SHP77 treated with DMSO at 0.1 percent for 48 hours (cell line): ENCODE measurements around the gene MRPL40.

Experiments
- DNase-seq: peaks from one replicate; lab custom pipeline; 2025; lab: John Stamatoyannopoulos, UW

The MRPL40 gene

DNA sequence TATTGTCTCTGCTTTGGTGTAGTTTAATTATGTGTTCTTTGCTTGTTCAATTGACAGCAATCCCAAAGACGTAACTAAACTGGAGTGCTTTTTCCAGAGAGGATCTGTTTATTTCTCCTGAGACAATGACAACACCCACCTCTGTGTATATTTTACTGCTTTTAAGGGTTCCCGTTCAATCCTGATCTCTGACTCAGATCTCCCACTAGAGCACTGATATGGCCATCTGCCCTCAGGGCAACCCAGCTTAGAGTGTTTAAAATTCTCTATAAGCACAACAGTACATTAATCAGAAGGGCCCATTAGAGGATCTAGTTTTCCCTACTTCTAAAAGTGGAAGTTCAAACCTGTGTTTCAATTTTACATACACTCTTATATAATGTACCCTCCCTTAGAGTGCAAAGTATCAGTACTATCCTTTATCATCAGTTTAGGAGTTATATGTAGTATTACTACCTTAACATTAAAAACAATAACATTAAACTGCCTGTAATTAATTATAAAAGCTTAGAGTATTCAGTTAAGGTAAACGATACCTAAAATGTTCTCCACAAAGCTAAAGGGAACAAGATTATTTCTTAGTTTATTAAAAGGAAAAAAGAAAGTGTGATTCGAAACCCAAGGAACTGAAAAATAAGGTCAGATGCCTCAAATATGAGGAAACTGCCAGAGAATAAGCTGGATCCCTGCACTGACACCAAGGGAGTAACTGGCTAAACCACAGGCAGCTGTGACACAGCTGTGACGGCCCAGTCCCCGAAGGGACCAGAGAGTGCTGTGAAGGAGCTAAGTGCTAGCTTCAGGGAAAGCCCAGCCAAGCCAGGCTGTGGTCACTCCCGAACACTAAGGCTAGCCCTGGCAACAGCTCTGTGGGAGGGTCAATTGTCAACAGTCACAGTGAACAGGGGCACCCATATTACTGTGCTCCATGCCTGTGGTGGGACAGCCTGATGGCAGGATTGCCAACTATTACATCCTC, 31.4 kb downstream of the MRPL40 start:
- no peak for DNase-seq

DNA sequence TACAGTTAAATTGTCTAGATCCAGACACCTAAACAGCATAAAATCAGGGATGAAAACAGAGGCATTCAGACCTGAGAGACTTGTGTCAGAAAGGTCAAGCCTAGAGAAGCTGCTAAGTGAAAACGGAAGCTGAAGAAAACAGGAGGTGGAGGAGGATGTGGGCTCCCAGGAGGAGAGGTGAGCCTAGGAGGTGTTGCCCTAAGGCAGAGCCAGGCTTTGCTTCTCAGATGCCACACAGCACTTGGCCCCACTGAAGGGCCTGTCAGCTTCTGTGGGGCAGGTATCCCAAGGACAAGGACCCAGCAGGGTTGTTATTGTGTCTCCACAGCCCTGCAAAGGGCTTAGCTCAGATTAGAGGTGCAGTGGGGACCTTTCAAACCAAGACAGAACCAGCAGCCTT, 32.2 kb downstream of the MRPL40 start:
- DNase-seq = no peak

GRCh38 chr22:19464975-19465374, 32.6 kb downstream of the MRPL40 start:
- no peak for DNase-seq

- no peak for DNase-seq
Measured at GRCh38 chr22:19466126-19466716, 33.9 kb downstream of the MRPL40 start.

GRCh38 chr22:19466848-19467752, 34.8 kb downstream of the MRPL40 start:
- no peak for DNase-seq

DNA sequence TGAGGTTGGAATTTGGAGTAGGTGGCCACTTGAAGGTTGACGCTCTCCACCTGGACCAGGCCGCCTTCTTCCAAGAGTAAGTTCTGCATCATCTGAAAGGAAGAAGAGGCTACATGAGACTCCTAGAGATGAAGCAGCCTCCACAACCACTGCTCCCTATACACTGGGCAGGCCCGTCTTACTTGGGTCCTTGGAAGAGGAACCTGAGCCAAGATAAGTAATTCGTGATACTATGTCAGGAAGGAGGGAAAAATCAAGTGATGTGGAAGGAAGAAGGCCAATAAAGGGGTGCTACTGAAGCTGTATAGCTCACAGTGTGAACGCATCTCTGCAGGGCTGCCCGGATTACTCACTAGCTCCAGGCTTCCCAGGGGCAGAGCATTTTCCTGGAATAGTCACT, 35.6 kb downstream of the MRPL40 start:
- DNase-seq = no peak

DNA sequence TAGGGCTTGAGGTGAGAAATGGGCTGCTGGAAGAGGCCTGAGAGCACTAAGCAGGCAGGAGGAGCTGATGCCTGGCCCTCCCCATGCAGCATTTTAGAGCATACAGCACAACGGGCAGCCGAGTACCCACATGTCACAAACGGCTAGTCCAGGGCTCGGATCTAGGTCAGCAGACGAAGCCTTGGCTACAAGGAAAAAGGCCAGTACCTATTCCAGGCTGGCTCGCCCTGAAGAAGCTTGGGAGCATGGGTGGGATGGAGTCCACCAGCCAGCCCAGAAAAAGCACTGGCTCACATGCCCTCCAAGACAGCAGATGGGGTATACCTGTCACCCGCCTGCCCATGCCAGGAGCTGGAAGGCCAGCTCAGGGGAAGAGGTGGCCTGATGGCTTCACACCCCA, 37.1 kb downstream of the MRPL40 start:
- DNase-seq = no peak

- no peak for DNase-seq
Measured at GRCh38 chr22:19470010-19470409, 37.7 kb downstream of the MRPL40 start.

DNA sequence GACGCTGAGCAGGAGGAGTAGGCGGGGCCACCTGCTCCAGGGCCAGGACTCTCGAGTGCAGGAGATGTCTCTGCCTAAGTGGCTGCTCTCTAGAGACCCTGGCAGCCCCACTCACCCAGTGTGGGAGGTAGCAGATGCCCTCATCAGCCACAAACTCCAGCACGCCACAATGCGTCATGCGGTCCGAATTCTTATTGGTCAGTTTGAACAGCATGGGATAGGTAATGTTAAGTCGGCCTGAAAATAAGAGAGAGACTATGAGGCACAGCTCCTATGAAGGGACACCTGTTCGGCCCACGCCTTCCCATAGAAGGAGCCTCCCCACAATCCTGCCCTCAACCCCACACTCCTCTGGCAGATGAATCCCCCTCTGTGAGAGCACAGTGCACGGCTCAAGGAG, 39.2 kb downstream of the MRPL40 start:
- DNase-seq = no peak

DNA sequence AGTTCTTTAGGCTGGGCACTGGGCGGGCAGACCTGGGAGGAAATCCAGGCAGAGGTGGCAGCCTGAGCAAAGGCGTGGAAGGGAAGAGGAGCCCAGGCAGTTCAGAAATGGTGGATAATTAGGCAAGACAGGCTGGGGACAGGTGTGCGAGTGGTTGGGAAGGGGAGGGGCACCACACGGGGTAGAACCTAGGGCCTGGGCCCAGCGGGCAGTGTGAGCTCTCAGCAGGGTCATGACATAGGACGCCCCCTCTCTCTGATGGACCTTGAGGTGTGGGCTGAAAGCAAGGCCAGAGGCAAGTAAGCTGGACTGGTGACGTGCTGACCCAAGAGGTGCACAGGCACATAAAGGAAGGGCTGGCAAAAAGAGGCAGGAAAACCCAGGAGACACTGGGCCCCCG, 39.9 kb downstream of the MRPL40 start:
- DNase-seq = no peak

DNA sequence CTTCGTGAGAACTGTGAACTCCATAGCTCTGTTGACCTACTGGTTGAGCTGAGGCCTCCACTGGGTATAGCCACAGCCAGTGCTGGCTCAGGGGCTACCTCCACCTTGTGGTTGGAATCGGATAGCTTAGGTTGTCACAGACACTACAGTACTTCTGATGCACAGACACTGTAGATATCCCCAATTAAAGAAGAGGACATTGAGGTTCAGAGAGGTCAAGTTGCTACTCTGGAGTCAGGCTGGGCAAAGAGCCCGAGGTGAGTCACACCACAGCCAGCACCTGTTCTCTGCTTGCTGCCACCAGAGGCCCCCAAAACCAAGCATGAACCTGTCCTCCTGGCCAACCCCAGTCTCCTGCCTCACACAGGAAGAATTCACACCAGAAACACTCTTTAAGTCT, 41.2 kb downstream of the MRPL40 start:
- DNase-seq = no peak

DNA sequence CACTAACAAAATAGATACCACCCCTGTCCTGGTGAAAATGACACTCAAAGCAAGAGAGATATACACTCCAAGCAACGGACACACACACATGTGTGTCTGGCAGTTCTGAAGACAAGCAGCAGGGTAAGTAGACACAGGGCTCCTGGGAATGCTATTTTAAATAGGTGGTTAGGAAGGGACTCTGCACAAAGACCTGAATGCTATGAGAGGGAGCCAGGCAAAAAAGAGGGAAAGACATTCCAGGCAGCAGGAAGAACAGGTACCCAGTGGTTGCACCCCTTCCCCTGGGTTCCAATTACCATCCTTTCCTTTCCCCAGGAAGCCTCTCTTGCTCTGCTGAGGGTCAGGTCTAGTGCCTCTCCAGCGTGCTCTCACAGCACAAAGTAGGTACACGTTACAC, 43.7 kb downstream of the MRPL40 start:
- no peak for DNase-seq

GRCh38 chr22:19477321-19478044, 45.1 kb downstream of the MRPL40 start:
- no peak for DNase-seq

DNA sequence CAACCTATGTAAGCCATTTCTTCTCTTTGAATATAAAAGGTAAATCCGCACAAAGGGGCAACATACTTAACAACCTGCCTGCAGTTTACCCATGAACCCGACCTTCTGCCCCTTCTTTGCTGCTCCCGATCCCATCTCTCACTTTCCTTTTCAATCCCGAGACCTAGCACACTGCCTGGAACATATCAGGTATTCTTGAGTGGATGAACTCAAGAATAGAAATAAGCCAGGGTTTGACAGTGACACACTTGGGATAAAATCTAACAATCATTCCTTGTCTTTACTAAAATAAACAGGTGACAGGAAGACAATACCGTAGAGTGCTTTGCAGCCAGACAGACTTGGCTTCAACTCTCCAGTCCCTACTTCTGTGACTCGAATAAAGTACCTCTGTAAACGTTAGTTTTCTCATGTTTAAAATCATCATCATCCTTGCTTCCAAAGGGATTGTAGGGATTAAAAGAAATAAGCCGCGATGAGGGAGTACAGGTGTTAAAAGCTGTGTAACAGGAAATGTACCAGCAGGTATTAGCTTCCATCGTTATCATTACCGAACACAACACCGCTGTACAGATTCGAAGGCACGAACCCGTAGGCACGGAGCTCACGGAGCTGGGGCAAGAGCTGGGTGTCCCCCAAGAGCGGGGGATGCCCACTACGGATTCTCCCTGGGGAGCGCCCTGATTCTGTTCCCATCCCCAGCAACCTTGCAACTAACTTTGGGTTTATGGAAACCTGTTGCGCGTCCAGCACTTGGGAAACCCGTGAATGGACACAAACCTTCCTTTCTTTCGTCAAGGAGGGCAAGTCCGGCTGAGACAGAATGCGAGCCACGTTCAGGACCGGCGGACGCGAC, 45.9 kb downstream of the MRPL40 start:
- DNase-seq = no peak

DNA sequence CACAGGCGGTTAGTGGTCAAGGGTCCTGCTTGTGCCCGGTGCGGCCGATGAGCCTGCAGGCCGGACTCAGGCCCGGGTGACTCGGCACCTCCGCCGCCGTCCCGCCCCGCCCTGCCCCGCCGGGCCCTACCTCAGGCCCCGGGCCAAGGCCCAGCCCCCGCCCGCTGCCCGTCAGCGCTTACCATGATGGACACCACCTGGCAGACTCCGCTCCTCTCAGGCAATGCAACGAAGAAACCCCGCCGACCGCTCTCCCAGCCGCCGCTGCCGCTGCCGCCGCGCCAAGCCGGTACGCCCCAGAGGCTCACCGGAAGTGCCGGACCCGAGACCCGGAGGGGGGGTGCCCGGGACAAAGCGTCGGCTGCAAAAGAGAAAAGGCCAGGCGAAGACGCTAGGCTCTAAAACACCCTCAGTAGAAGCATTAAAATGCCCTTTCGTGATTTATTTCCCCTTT, 46.6 kb downstream of the MRPL40 start, which contains the start of gene UFD1:
Gene UFD1, minus strand, starts transcription at position 293 of the 454 bp plus-strand sequence. Its CDS starts 108 bp downstream, at position 185.
- peak; percentile 83 for DNase-seq

- DNase-seq = peak; percentile 98
Measured at GRCh38 chr22:19479355-19480172, 47.2 kb downstream of the MRPL40 start, which contains the start of gene CDC45. CDC45 (plus strand) TSS chr22:19479920; CDS start chr22:19479969, 49 bp downstream.

GRCh38 chr22:19480173-19480568, 47.8 kb downstream of the MRPL40 start:
- DNase-seq = no peak

- no peak for DNase-seq
Measured at GRCh38 chr22:19480789-19481188, 48.4 kb downstream of the MRPL40 start.

DNA sequence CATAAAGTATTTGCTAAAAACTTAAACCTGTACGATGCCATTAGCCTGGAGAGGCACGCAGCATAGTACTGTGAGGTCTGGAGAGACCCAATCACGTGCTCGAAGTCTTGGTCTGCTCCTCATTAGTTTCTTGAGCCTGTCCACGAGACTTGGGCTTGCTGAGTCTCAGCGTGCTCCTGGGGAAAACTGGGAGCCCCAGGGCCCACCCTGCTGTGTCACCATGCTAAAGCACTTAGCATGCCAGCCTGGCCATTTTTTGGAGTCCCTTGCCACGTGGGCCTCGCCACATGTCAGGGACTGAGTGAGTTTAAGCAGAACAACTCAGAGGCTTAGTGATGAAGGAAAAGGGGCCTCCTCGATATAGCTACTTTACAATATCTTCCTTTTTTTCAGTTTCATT, 50.0 kb downstream of the MRPL40 start:
- no peak for DNase-seq
